CD4-positive, alpha-beta T cell treated with Interleukin-12 subunit alpha and Interleukin-12 subunit beta, for 1 hour (primary cell): ENCODE results near the gene NECAB2.

Experiments
- DNase-seq: peaks from one replicate; pipeline ENCODE4 v3.0.0-alpha.2; 2020

The NECAB2 gene

GRCh38 chr16:83952940-83953795, 14.9 kb upstream of the NECAB2 start, which contains the start of gene OSGIN1:
TSS of gene OSGIN1 (plus strand) at chr16:83953240. CDS start at chr16:83957672, 4,432 bp downstream.
- peak; percentile 42 for DNase-seq

- DNase-seq: no peak
These were observed 14.1 kb upstream of the NECAB2 start for GRCh38 chr16:83953796-83954576.

GRCh38 chr16:83954577-83955016, 13.4 kb upstream of the NECAB2 start:
- DNase-seq: no peak

GRCh38 chr16:83955218-83956130, 12.6 kb upstream of the NECAB2 start:
- no peak for DNase-seq

- DNase-seq: peak; percentile 62
These were observed 11.4 kb upstream of the NECAB2 start for GRCh38 chr16:83956336-83957289.

GRCh38 chr16:83957296-83957855, 10.7 kb upstream of the NECAB2 start:
- DNase-seq: no peak

- DNase-seq: no peak
These were observed 9.8 kb upstream of the NECAB2 start for GRCh38 chr16:83958137-83958845.

- no peak for DNase-seq
These were observed 9.0 kb upstream of the NECAB2 start for GRCh38 chr16:83958846-83959565.

GRCh38 chr16:83959656-83960434, 8.2 kb upstream of the NECAB2 start:
- DNase-seq: no peak

- no peak for DNase-seq
These were observed 7.4 kb upstream of the NECAB2 start for GRCh38 chr16:83960521-83961249.

- no peak for DNase-seq
These were observed 6.5 kb upstream of the NECAB2 start for GRCh38 chr16:83961591-83961990.

- DNase-seq: no peak
These were observed 4.5 kb upstream of the NECAB2 start for GRCh38 chr16:83963277-83964119.

- DNase-seq: no peak
These were observed 3.2 kb upstream of the NECAB2 start for GRCh38 chr16:83964684-83965443.

- DNase-seq: no peak
These were observed 2.4 kb upstream of the NECAB2 start for GRCh38 chr16:83965444-83966152.

GRCh38 chr16:83966153-83966696, 1.8 kb upstream of the NECAB2 start:
- no peak for DNase-seq

GRCh38 chr16:83967091-83967490, 953 bp upstream of the NECAB2 start:
- DNase-seq: no peak
